HG02943 (cell line): ENCODE results near the gene DENR.

ENCODE experiments used
- ATAC-seq: cut with Tn5 transposase; IDR thresholded peaks from one replicate; pipeline ENCODE4 v1.9.1; 2021; ENCODE audit warnings: mild to moderate bottlenecking, low read depth, moderate library complexity; ENCODE audit not compliant: unreplicated experiment

The DENR gene

DNA sequence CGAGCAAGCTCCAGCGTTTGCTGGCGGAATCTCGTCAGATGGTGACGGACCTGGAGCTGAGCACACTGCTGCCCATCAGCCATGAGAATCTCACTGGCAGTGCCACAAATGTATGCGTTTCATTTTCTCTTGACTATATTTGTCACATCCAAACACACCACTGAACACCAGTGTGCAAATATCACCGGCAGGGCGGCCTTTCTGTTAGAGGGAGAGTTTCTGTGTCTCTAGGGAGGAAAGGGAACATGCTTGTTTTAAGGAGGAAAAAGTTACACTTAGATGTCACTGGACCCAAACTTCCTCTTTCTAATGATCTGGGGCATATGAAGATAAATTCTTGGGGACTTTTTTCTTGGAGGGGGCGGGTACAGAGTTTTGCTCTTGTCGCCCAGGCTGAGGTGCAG, 60.7 kb downstream of the DENR start:
- ATAC-seq, result no peak

GRCh38 chr12:122819209-122819785, 66.7 kb downstream of the DENR start:
- ATAC-seq, result no peak

- ATAC-seq, result no peak
Measured at GRCh38 chr12:122820138-122820537, 67.5 kb downstream of the DENR start.
